Measurements from ENCODE around the gene NCK2. TPM values are rescaled to one million over a fixed set of nuclear protein-coding genes. Genes with fewer than 3 reads are reported as not detected.

The NCK2 gene
- total and polyA plus RNA-seq, 7 experiments from 2014 or later = 30.8 to 134 (median 105) TPM

DNA sequence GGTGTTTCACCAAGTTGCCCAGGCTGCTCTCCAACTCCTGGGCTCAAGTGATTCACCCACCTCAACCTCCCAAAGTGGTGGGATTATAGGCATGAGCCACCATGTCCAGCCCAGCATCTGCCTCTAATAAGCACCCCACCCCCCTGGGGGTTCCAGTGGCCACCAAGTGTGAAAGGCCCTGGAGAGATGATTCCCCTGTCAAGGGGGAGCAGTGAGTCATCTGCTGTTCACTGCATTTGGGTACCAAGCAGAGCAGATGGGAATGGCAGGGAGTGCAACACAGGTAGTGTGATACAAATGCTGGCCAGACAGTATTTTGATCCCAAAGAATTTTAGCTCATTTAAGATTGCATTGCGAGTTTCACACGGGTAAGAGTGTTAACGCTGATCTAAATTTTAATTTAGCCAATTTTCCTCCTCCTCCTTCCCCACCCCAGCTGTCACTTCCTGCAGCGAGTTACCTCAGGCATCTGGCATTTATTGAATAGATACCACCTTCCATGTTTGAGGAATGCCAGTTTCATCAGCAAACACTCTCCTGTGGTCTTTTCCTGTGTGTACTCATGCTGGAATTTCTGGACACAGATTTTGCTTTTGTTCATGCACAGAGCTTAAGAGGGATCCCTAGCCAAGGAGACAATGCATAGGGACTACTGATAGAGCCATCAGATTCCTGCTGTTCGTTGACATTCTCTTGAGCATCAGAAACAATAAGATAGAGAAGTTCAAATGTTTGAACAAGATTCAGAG, 32.4 kb upstream of the NCK2 start:
- CTCF ChIA-PET = no interaction called here

DNA sequence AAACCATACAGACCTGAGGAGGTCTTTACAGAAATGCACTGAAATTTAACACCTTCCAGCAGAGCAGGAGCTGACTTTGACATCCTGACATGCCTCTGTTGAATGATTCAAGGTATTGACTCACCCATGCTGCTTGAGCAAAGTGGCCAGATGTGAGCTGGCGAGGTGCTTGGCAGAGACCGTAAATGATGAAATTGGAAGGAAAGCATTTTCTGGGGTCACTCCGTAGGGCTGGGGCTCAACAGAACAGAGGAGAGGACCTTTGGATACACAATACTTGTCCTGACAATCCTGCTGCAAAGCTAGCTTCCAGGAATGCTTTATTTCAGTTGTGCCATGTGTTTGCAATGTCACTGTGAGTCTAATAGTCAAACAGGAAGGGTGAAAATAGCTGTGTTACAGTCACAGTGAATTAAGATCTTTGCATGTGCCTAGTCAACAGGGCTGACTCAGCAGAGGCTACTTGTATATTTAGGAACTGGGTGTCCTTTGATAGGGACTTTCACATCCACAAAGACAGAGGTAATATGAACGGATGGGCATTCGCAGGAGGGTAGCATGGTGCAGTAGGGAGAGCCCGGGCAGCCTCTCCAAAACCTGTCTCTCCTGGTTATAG, 31.6 kb upstream of the NCK2 start:
- peaks cover 0 to 8% (median 3%) of the 10 kb centered on the region in 7 donors for H3K4me1 Mint-ChIP-seq
- intact Hi-C loops (cut with micrococcal nuclease) = no loop called here
- Histone ChIP-seq H3K27me3 (ENCODE audit: control insufficient read depth in 2 of 2, insufficient read depth in 2 of 2, low read length in 2 of 2) (peaks cover 0 to 4% of the 10 kb centered on the region in 2 donors), H3K9me3 (ENCODE audit: control insufficient read depth in 2 of 3, low read length in 3 of 3) (no peaks in the 10 kb centered on the region), H3K27ac (ENCODE audit: low read depth, low read length) (no peak overlapping the region), H3K4me3 (ENCODE audit: low read length) (no peak overlapping the region), H3K36me3 (ENCODE audit: control insufficient read depth in 2 of 3, insufficient read depth in 3 of 3, low read length in 3 of 3) (no peaks in the 10 kb centered on the region), H3K4me1 (ENCODE audit: control insufficient read depth in 2 of 2, insufficient read depth in 2 of 2, low read length in 2 of 2) (no peaks in the 10 kb centered on the region)
- H3K36me3 Mint-ChIP-seq = peaks cover 0 to 4% (median 0%) of the 10 kb centered on the region in 5 donors
- H3K27me3 Mint-ChIP-seq = peaks cover 0 to 18% (median 0%) of the 10 kb centered on the region in 5 donors
- ChIA-PET POLR2A (no interaction called here), CTCF (no interaction called here)
- peak overlapping the region in 1 of 9 donors; percentile 46 for H3K27ac Mint-ChIP-seq
- no peak for DNase-seq
- no peak overlapping the region for H3K4me3 Mint-ChIP-seq
- H3K9me3 Mint-ChIP-seq = peaks cover 0 to 3% (median 0%) of the 10 kb centered on the region in 11 donors
- peak; percentile 29 for ATAC-seq

More for the DNA sequence above, 32.4 kb upstream of the NCK2 start:
- peak overlapping the region in 1 of 9 donors; percentile 46 for H3K27ac Mint-ChIP-seq
- no peak overlapping the region for H3K4me3 Mint-ChIP-seq
- ATAC-seq = no peak
- no peak overlapping the region for H3K4me3 ChIP-seq (ENCODE audit: low read length)
- H3K36me3 Mint-ChIP-seq = peaks cover 0 to 4% (median 0%) of the 10 kb centered on the region in 5 donors
- H3K27me3 ChIP-seq (ENCODE audit: control insufficient read depth in 2 of 2, insufficient read depth in 2 of 2, low read length in 2 of 2) = peaks cover 0 to 4% of the 10 kb centered on the region in 2 donors
- H3K27me3 Mint-ChIP-seq = peaks cover 0 to 17% (median 0%) of the 10 kb centered on the region in 5 donors
- H3K9me3 Mint-ChIP-seq = peaks cover 0 to 3% (median 0%) of the 10 kb centered on the region in 11 donors
- H3K4me1 Mint-ChIP-seq = peaks cover 0 to 8% (median 3%) of the 10 kb centered on the region in 7 donors
- no peaks in the 10 kb centered on the region for H3K9me3 ChIP-seq (ENCODE audit: control insufficient read depth in 2 of 3, low read length in 3 of 3)
- no peak overlapping the region for H3K27ac ChIP-seq (ENCODE audit: low read depth, low read length)
- H3K36me3 ChIP-seq (ENCODE audit: control insufficient read depth in 2 of 3, insufficient read depth in 3 of 3, low read length in 3 of 3) = no peaks in the 10 kb centered on the region
- H3K4me1 ChIP-seq (ENCODE audit: control insufficient read depth in 2 of 2, insufficient read depth in 2 of 2, low read length in 2 of 2) = no peaks in the 10 kb centered on the region
- POLR2A ChIA-PET = no interaction called here
- intact Hi-C loops (cut with micrococcal nuclease) = no loop called here
- DNase-seq = no peak

DNA sequence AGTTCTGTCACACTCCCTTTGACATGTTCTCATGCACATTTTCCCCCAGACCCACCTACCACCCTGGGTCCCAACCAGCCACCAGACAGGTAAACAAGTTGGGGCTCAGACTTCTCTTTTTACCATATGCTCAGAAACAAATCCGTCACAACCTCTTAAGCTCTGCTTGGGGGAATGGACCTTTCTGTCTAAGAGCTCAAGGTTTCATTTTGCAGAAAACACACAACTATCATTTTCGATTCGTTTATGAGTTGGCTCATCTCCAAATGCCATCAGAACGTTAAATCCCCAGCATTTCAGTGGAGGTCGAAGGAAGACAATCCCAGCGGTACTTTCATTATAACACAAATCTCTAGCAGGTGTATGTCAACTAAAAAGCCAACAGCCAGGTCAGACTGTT, 30.6 kb upstream of the NCK2 start:
- POLR2A ChIA-PET = no interaction called here
- ATAC-seq (no peak), DNase-seq (no peak)
- Histone ChIP-seq H3K36me3 (ENCODE audit: control insufficient read depth in 2 of 3, insufficient read depth in 3 of 3, low read length in 3 of 3) (no peaks in the 10 kb centered on the region), H3K27ac (ENCODE audit: low read depth, low read length) (no peak overlapping the region), H3K27me3 (ENCODE audit: control insufficient read depth in 2 of 2, insufficient read depth in 2 of 2, low read length in 2 of 2) (peaks cover 0 to 4% of the 10 kb centered on the region in 2 donors), H3K9me3 (ENCODE audit: control insufficient read depth in 2 of 3, low read length in 3 of 3) (no peaks in the 10 kb centered on the region), H3K4me1 (ENCODE audit: control insufficient read depth in 2 of 2, insufficient read depth in 2 of 2, low read length in 2 of 2) (no peaks in the 10 kb centered on the region), H3K4me3 (ENCODE audit: low read length) (no peak overlapping the region)
- no peak overlapping the region for H3K4me3 Mint-ChIP-seq
- peaks cover 0 to 5% (median 3%) of the 10 kb centered on the region in 7 donors for H3K4me1 Mint-ChIP-seq
- intact Hi-C loops (cut with micrococcal nuclease) = no loop called here
- H3K36me3 Mint-ChIP-seq = peaks cover 0 to 4% (median 0%) of the 10 kb centered on the region in 5 donors
- peaks cover 0 to 22% (median 0%) of the 10 kb centered on the region in 5 donors for H3K27me3 Mint-ChIP-seq
- CTCF ChIA-PET = interaction anchor here (0.7 kb wide), 1 partner anchor 832 kb away, joined by 3 read pairs; no protein-coding TSS in a partner anchor
- H3K27ac Mint-ChIP-seq = no peak overlapping the region
- H3K9me3 Mint-ChIP-seq = peaks cover 0 to 3% (median 0%) of the 10 kb centered on the region in 11 donors

DNA sequence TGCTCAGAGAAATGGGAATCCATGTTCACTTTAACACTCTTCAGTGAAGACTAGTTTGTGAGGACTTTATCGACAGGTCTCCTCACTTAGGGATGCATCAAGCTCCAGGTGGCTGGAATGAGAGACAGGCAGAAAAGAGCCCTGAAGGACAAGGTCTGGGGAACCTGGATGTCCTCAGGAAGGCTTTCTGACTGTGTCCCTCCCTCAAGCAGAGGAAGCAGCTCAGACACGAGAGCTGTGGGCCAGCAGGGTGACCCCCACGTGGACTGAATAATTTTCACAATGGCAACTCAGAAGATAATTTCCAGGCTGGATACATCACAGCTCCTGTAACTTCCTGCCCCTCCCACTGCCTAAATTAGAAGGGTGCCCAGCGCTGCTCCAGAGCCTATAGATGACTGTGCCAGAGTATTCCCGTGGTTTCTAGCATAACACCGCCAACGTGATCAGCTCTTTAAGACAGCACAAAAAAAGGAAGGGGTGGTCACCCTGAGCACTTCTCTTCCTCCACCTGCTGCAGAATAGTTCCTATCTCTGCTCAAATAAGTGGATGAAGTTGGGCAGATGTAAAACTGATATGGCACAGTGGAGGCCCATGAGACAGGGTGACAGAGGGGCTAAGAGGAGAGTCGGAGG, 25.7 kb upstream of the NCK2 start:
- Mint-ChIP-seq H3K9me3 (peaks cover 0 to 3% (median 0%) of the 10 kb centered on the region in 11 donors), H3K27ac (peak overlapping the region in 1 of 9 donors; percentile 55), H3K27me3 (peaks cover 0 to 16% (median 0%) of the 10 kb centered on the region in 5 donors), H3K4me3 (no peak overlapping the region), H3K4me1 (peaks cover 0 to 15% (median 5%) of the 10 kb centered on the region in 7 donors), H3K36me3 (peaks cover 0 to 4% (median 3%) of the 10 kb centered on the region in 5 donors)
- ATAC-seq (no peak), DNase-seq (no peak)
- H3K27ac ChIP-seq (ENCODE audit: low read depth, low read length) = no peak overlapping the region
- ChIA-PET POLR2A (interaction anchor here (0.9 to 1.6 kb wide), 4 partner anchors 8 to 60 kb away, joined by 3 to 6 read pairs (median 3); no protein-coding TSS in a partner anchor), CTCF (interaction anchor here (0.9 kb wide), 1 partner anchor 18 kb away, joined by 3 read pairs; no protein-coding TSS in a partner anchor)
- H3K36me3 ChIP-seq (ENCODE audit: control insufficient read depth in 2 of 3, insufficient read depth in 3 of 3, low read length in 3 of 3) = no peaks in the 10 kb centered on the region
- intact Hi-C loops (cut with micrococcal nuclease) = no loop called here
- no peaks in the 10 kb centered on the region for H3K4me1 ChIP-seq (ENCODE audit: control insufficient read depth in 2 of 2, insufficient read depth in 2 of 2, low read length in 2 of 2)
- no peaks in the 10 kb centered on the region for H3K9me3 ChIP-seq (ENCODE audit: control insufficient read depth in 2 of 3, low read length in 3 of 3)
- no peak overlapping the region for H3K4me3 ChIP-seq (ENCODE audit: low read length)
- H3K27me3 ChIP-seq (ENCODE audit: control insufficient read depth in 2 of 2, insufficient read depth in 2 of 2, low read length in 2 of 2) = no peaks in the 10 kb centered on the region

DNA sequence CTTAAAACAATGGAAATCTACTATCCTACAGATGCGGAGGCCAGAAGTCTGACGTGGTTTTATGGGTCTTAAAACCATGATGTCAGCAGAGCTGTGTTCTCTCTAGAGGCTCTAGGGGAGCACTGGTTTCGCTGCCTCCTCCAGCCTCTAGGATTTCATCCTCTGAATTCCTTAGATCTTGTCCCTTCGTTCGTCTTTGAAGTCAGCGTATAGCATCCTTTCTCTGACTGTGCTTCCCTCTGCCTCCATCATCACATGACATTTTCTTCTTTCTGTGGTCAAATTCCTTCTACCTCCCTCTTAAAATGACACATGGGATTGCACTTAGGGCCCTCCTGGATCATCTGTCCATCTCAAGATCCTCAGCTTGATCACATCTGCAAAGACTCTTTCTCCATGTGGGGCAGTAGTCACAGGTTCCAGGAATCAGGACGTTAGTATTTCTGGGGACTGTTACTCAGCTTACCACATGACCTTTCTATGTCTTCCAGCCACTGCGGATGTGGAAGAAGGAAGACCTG, 22.7 kb upstream of the NCK2 start:
- Histone ChIP-seq H3K4me3 (ENCODE audit: low read length) (no peak overlapping the region), H3K4me1 (ENCODE audit: control insufficient read depth in 2 of 2, insufficient read depth in 2 of 2, low read length in 2 of 2) (no peaks in the 10 kb centered on the region), H3K27me3 (ENCODE audit: control insufficient read depth in 2 of 2, insufficient read depth in 2 of 2, low read length in 2 of 2) (no peaks in the 10 kb centered on the region), H3K9me3 (ENCODE audit: control insufficient read depth in 2 of 3, low read length in 3 of 3) (peaks cover 0 to 3% (median 0%) of the 10 kb centered on the region in 3 experiments), H3K27ac (ENCODE audit: low read depth, low read length) (no peak overlapping the region), H3K36me3 (ENCODE audit: control insufficient read depth in 2 of 3, insufficient read depth in 3 of 3, low read length in 3 of 3) (no peaks in the 10 kb centered on the region)
- DNase-seq (no peak), ATAC-seq (no peak)
- H3K9me3 Mint-ChIP-seq = peaks cover 0 to 8% (median 5%) of the 10 kb centered on the region in 11 donors
- ChIA-PET CTCF (no interaction called here), POLR2A (interaction anchor here (1.3 kb wide), 1 partner anchor 15 kb away, joined by 4 read pairs; no protein-coding TSS in a partner anchor)
- intact Hi-C loops (cut with micrococcal nuclease) = no loop called here
- H3K4me3 Mint-ChIP-seq = peak overlapping the region in 1 of 10 donors; percentile 47
- H3K27me3 Mint-ChIP-seq = peaks cover 0 to 10% (median 0%) of the 10 kb centered on the region in 5 donors
- H3K36me3 Mint-ChIP-seq = peaks cover 0 to 9% (median 4%) of the 10 kb centered on the region in 5 donors
- H3K27ac Mint-ChIP-seq = peak overlapping the region in 2 of 9 donors; percentile 2 to 44
- H3K4me1 Mint-ChIP-seq = peaks cover 0 to 15% (median 2%) of the 10 kb centered on the region in 7 donors

DNA sequence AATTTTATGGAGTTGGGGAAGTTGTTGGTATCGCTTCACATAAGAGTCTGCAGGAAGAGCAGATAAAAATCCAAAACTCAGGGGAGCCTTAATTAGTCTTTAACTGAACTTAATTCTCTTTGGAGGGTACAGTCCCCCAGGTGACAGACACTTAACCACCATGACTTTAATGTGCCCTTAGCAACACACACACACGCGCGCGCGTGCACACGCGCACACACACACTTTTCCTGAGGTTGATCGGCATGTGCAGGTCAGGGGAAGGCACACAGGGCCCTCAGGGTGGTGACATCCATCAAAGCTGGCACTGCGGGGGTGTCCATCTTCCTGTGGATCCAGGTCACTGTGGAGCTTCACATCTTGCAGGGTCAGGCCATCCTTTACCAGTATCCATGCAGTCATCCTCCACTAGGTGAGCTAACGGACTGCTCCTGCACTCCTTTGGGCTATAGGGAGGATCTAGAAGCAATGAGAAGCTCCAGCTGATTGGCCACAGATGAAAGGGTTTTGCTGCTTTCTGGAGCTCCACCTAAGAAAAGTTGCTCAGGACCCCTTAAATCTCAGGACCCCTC, 21.9 kb upstream of the NCK2 start:
- peaks cover 0 to 9% (median 0%) of the 10 kb centered on the region in 3 experiments for H3K9me3 ChIP-seq (ENCODE audit: control insufficient read depth in 2 of 3, low read length in 3 of 3)
- no peak overlapping the region for H3K4me3 ChIP-seq (ENCODE audit: low read length)
- CTCF ChIA-PET = interaction anchor here (0.5 kb wide), 1 partner anchor 654 kb away, joined by 3 read pairs; no protein-coding TSS in a partner anchor
- DNase-seq = no peak
- POLR2A ChIA-PET = interaction anchor here (0.6 to 1.3 kb wide), 2 partner anchors 14 to 31 kb away, joined by 3 to 4 read pairs; no protein-coding TSS in a partner anchor
- peaks cover 0 to 15% (median 2%) of the 10 kb centered on the region in 7 donors for H3K4me1 Mint-ChIP-seq
- peaks cover 0 to 10% (median 6%) of the 10 kb centered on the region in 11 donors for H3K9me3 Mint-ChIP-seq
- intact Hi-C loops (cut with micrococcal nuclease) = no loop called here
- H3K4me3 Mint-ChIP-seq = peak overlapping the region in 1 of 10 donors; percentile 47
- H3K36me3 Mint-ChIP-seq = peaks cover 0 to 9% (median 5%) of the 10 kb centered on the region in 5 donors
- H3K27ac Mint-ChIP-seq = peak overlapping the region in 1 of 9 donors; percentile 44
- H3K4me1 ChIP-seq (ENCODE audit: control insufficient read depth in 2 of 2, insufficient read depth in 2 of 2, low read length in 2 of 2) = no peaks in the 10 kb centered on the region
- H3K27ac ChIP-seq (ENCODE audit: low read depth, low read length) = no peak overlapping the region
- no peaks in the 10 kb centered on the region for H3K27me3 ChIP-seq (ENCODE audit: control insufficient read depth in 2 of 2, insufficient read depth in 2 of 2, low read length in 2 of 2)
- H3K27me3 Mint-ChIP-seq = peaks cover 0 to 8% (median 0%) of the 10 kb centered on the region in 5 donors
- ATAC-seq = no peak
- H3K36me3 ChIP-seq (ENCODE audit: control insufficient read depth in 2 of 3, insufficient read depth in 3 of 3, low read length in 3 of 3) = no peaks in the 10 kb centered on the region
